Erythroblast (primary cell): Measurements from ENCODE around the gene PLEK.
"Not testable (repeated sequence)": the region's sequence is repeated elsewhere in the genome, so short reads cannot be mapped to it uniquely, and the experiment has no call there.

Experiments
- GATA1 ChIP-seq: IDR thresholded peaks from 2 replicates; pipeline ENCODE4 v1.6.1; 2011; ENCODE audit warnings: low read depth, mild to moderate bottlenecking, control low read depth, low read length, moderate library complexity
- POLR2A ChIP-seq: IDR thresholded peaks from 2 replicates; pipeline ENCODE4 v1.6.1; 2011; ENCODE audit warnings: mild to moderate bottlenecking, low read length

DNA sequence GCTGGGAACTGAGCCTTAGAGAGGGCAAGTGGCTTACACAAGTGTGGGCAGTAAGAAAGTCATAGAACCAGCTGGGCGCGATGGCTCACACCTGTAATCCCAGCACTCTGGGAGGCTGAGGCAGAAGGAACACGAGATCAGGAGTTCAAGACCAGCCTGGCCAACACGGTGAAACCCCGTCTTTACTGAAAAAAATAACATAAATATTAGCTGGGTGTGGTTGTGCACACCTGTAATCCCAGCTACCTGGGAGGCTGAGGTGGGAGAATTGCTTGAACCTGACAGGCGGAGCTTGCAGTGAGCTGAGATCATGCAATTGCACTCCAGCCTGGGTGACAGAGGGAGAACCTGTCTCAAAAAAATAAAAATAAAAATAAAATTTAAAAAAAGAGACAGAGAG, 13.7 kb downstream of the PLEK start:
- TF ChIP-seq POLR2A, GATA1: not testable (repeated sequence)
